SU-DHL-6 (cell line): ENCODE data around the gene VSIG8.

Experiments used
- H2AFZ ChIP-seq: fragments of 200-600 bp; sonication (generic); 2 replicates; pipeline ENCODE4 v1.6.1; 2014; ENCODE audit warnings: low read depth, mild to moderate bottlenecking, moderate library complexity, mixed read lengths, antibody characterized with exemption, low read length; ENCODE audit not compliant: severe bottlenecking
- H3F3A ChIP-seq: fragments of 200-600 bp; shearing (Covaris generic); 2 replicates; pipeline ENCODE4 v1.6.0; 2016; ENCODE audit warnings: antibody characterized with exemption, mild to moderate bottlenecking; ENCODE audit not compliant: insufficient read depth
- H3K27ac ChIP-seq: fragments of 200-600 bp; sonication (generic); 2 replicates; pipeline ENCODE4 v1.5.1; 2016; ENCODE audit warnings: low read depth, mild to moderate bottlenecking, low read length, moderate library complexity, mixed read lengths
- H3K27me3 ChIP-seq: fragments of 200-600 bp; sonication (generic), shearing (Covaris generic); 2 replicates; pipeline ENCODE4 v1.6.0; 2014; ENCODE audit warnings: mild to moderate bottlenecking, low read length
- H3K36me3 ChIP-seq: fragments of 200-600 bp; sonication (generic); 2 replicates; pipeline ENCODE4 v1.6.1; 2014; ENCODE audit warnings: mild to moderate bottlenecking, low read length, mixed read lengths
- H3K4me2 ChIP-seq: fragments of 300-600, 200-600 bp; shearing (Covaris generic), sonication (generic); 2 replicates; pipeline ENCODE4 v1.6.0; 2014; ENCODE audit warnings: low read length, low read depth, mild to moderate bottlenecking; ENCODE audit not compliant: poor library complexity, severe bottlenecking
- H3K4me3 ChIP-seq: fragments of 200-600 bp; sonication (generic); 2 replicates; pipeline ENCODE4 v1.5.1; 2014; ENCODE audit warnings: antibody characterized with exemption, low read length, mild to moderate bottlenecking, mixed read lengths; ENCODE audit not compliant: insufficient read depth, poor library complexity, severe bottlenecking
- H3K79me2 ChIP-seq: fragments of 200-600 bp; sonication (generic); 2 replicates; pipeline ENCODE4 v1.6.1; 2014; ENCODE audit warnings: mild to moderate bottlenecking, low read length, moderate library complexity; ENCODE audit not compliant: insufficient read depth
- H3K9ac ChIP-seq: fragments of 200-600 bp; sonication (generic); 2 replicates; pipeline ENCODE4 v1.7.0; 2014; ENCODE audit warnings: mild to moderate bottlenecking, low read length
- H3K9me2 ChIP-seq: fragments of 200-600 bp; sonication (generic); replicated peaks from 2 replicates; pipeline ENCODE4 v1.6.1; 2014; ENCODE audit warnings: low read length; ENCODE audit not compliant: insufficient read depth
- H3K9me3 ChIP-seq: fragments of 200-600 bp; sonication (generic); 2 replicates; pipeline ENCODE4 v1.6.1; 2014; ENCODE audit warnings: low read length, mixed read lengths; ENCODE audit not compliant: insufficient read depth
- H4K20me1 ChIP-seq: fragments of 200-600 bp; sonication (generic); 2 replicates; pipeline ENCODE4 v1.6.1; 2014; ENCODE audit warnings: low read depth, mild to moderate bottlenecking, antibody characterized with exemption, low read length, moderate library complexity, mixed read lengths
- CTCF ChIP-seq: fragments of 200-600 bp; sonication (generic); IDR thresholded peaks from one replicate; pipeline ENCODE4 v1.5.1; 2017; ENCODE audit warnings: antibody characterized with exemption, mild to moderate bottlenecking, low read length, moderate library complexity; ENCODE audit not compliant: insufficient read depth, poor library complexity, severe bottlenecking
- EZH2phosphoT487 ChIP-seq: fragments of 200-600 bp; sonication (generic), shearing (Covaris generic); conservative IDR thresholded peaks from 2 replicates; pipeline ENCODE4 v1.6.1; 2018; ENCODE audit warnings: mild to moderate bottlenecking, antibody characterized with exemption, low read length, moderate library complexity, mixed read lengths

VSIG8 gene

GRCh38 chr1:159825564-159825963 is 36.9 kb downstream of the VSIG8 start:
- no peak overlapping the region for H3K4me3 ChIP-seq
- H3F3A ChIP-seq: no peaks in the 10 kb centered on the region
- no peaks in the 10 kb centered on the region for H3K9me3 ChIP-seq
- H3K79me2 ChIP-seq: no peaks in the 10 kb centered on the region
- H4K20me1 ChIP-seq: no peaks in the 10 kb centered on the region
- no peaks in the 10 kb centered on the region for H3K9me2 ChIP-seq
- H3K27ac ChIP-seq: no peak overlapping the region
- no peaks in the 10 kb centered on the region for H3K36me3 ChIP-seq
- no peaks in the 10 kb centered on the region for H3K27me3 ChIP-seq
- no peak overlapping the region for H3K4me2 ChIP-seq
- no peak overlapping the region for H3K9ac ChIP-seq
- no peak overlapping the region for H2AFZ ChIP-seq
- TF ChIP-seq EZH2phosphoT487: no peak
- no peak for TF ChIP-seq CTCF

DNA sequence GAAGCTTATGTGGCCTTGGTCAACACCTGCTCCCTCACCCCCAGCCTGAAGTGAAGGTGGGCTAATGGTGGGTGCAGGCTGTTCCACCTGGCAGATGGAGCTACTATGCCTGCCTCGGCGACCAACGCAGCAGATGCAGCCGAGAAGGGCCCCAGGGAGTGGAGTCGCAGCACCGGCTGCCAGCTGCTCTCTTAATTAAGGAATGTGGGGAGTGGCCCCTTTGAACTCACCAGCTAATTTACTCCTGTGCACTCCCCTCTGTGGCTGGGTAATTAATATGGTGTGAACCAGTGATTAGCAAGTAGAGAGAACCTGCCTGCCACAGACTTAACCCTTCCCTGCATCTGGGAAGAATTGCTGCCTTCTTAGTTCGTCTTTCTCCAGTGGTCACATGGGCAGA is 39.1 kb downstream of the VSIG8 start:
- Histone ChIP-seq H3K9me3 (no peaks in the 10 kb centered on the region), H4K20me1 (no peaks in the 10 kb centered on the region), H3K27me3 (no peaks in the 10 kb centered on the region), H3K4me2 (no peak overlapping the region), H3K27ac (no peak overlapping the region), H3K9ac (no peak overlapping the region), H2AFZ (no peak overlapping the region), H3K4me3 (no peak overlapping the region), H3F3A (no peaks in the 10 kb centered on the region), H3K79me2 (no peaks in the 10 kb centered on the region), H3K9me2 (no peaks in the 10 kb centered on the region), H3K36me3 (no peaks in the 10 kb centered on the region)
- TF ChIP-seq EZH2phosphoT487: no peak
- no peak for TF ChIP-seq CTCF

GRCh38 chr1:159821171-159821867 is 41.1 kb downstream of the VSIG8 start:
- H3F3A ChIP-seq: no peaks in the 10 kb centered on the region
- H3K4me3 ChIP-seq: no peak overlapping the region
- H3K9me3 ChIP-seq: no peaks in the 10 kb centered on the region
- H3K9ac ChIP-seq: no peak overlapping the region
- no peak for TF ChIP-seq CTCF
- TF ChIP-seq EZH2phosphoT487: no peak
- H3K9me2 ChIP-seq: no peaks in the 10 kb centered on the region
- no peaks in the 10 kb centered on the region for H4K20me1 ChIP-seq
- H3K36me3 ChIP-seq: no peaks in the 10 kb centered on the region
- no peak overlapping the region for H3K4me2 ChIP-seq
- H3K27ac ChIP-seq: no peak overlapping the region
- H2AFZ ChIP-seq: no peak overlapping the region
- H3K79me2 ChIP-seq: no peaks in the 10 kb centered on the region
- no peaks in the 10 kb centered on the region for H3K27me3 ChIP-seq
